Esophagus squamous epithelium (tissue), 4 donors: ENCODE data around the gene ITGB8.

Experiments
- POLR2A ChIP-seq, 4 donors: fragments of 450-650 bp; IDR thresholded peaks; one replicate each; pipeline ENCODE4 v1.6.1; 2017; ENCODE audit warnings: antibody characterized with exemption in 4 of 4, mild to moderate bottlenecking in 4 of 4, moderate library complexity in 3 of 4
- TF ChIP-seq, protein P1 (sequence below), 6 experiments: fragments of 450-650 bp in 4 of 6; fragments of 200-600 bp in 2 of 6; sonication (generic) in 2 of 6; IDR thresholded peaks; one replicate each; pipeline ENCODE4 v1.5.1; 2016 to 2019; ENCODE audit warnings: antibody characterized with exemption in 6 of 6, mild to moderate bottlenecking in 4 of 6, moderate library complexity in 4 of 6

DNA sequence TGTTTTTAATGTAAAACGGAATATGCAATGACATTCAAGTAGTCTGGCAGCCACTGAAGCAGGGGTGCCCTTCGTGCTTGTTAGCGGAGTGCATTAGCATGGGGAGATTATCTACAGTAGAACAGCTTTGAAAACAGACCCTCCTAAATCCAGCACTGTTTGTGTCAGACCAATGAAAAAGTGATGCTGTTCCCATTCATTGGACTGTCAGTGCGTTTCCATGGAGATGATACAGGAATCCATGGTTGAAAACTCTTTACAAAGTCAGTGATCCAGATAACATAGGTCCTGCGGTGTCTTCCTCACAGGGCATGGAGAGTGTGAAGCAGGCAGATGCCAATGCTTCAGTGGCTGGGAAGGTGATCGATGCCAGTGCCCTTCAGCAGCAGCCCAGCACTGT is 73.6 kb downstream of the ITGB8 start:
- TF ChIP-seq, protein P1, sequence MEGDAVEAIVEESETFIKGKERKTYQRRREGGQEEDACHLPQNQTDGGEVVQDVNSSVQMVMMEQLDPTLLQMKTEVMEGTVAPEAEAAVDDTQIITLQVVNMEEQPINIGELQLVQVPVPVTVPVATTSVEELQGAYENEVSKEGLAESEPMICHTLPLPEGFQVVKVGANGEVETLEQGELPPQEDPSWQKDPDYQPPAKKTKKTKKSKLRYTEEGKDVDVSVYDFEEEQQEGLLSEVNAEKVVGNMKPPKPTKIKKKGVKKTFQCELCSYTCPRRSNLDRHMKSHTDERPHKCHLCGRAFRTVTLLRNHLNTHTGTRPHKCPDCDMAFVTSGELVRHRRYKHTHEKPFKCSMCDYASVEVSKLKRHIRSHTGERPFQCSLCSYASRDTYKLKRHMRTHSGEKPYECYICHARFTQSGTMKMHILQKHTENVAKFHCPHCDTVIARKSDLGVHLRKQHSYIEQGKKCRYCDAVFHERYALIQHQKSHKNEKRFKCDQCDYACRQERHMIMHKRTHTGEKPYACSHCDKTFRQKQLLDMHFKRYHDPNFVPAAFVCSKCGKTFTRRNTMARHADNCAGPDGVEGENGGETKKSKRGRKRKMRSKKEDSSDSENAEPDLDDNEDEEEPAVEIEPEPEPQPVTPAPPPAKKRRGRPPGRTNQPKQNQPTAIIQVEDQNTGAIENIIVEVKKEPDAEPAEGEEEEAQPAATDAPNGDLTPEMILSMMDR (IDR thresholded peaks at IDR 0.05) = no peak
- no peak for TF ChIP-seq POLR2A (IDR thresholded peaks at IDR 0.05)
